GM23338 (cell line): ENCODE data around the gene ACOX1. TPM values are rescaled to one million over a fixed set of nuclear protein-coding genes. Genes with fewer than 3 reads are reported as not detected.

ENCODE experiments used
- ATAC-seq: fragments of 200-7000 bp; cut with Tn5 transposase; 3 replicates; pipeline ENCODE4 v1.9.1; 2020
- DNase-seq: peaks from one replicate; pipeline ENCODE4 v3.0.0-alpha.2; 2015; ENCODE audit warnings: low spot score
- H2AFZ ChIP-seq: fragments of 200-600 bp; sonication (generic); 2 replicates; pipeline ENCODE4 v1.8.0; 2016; ENCODE audit warnings: antibody characterized with exemption, mild to moderate bottlenecking, moderate library complexity
- H3F3A ChIP-seq: fragments of 200-600 bp; sonication (generic); replicated peaks from 2 replicates; pipeline ENCODE4 v1.8.0; 2017; ENCODE audit warnings: antibody characterized with exemption, mixed run types, low read depth
- H3K27ac ChIP-seq: fragments of 200-600 bp; sonication (generic); 2 replicates; pipeline ENCODE4 v1.6.1; 2016; ENCODE audit warnings: low read depth
- H3K27me3 ChIP-seq: fragments of 200-600 bp; sonication (generic); 2 replicates; pipeline ENCODE4 v1.8.0; 2016; ENCODE audit warnings: mild to moderate bottlenecking, mixed run types, moderate library complexity; ENCODE audit not compliant: insufficient read depth
- H3K36me3 ChIP-seq: fragments of 200-600 bp; sonication (generic); 2 replicates; pipeline ENCODE4 v1.8.0; 2016; ENCODE audit warnings: mild to moderate bottlenecking; ENCODE audit not compliant: insufficient read depth
- H3K4me1 ChIP-seq: fragments of 200-600 bp; sonication (generic); 2 replicates; pipeline ENCODE4 v1.8.0; 2016; ENCODE audit warnings: mild to moderate bottlenecking, moderate library complexity; ENCODE audit not compliant: insufficient read depth
- H3K4me2 ChIP-seq: fragments of 200-600 bp; sonication (generic); 2 replicates; pipeline ENCODE4 v1.7.1; 2017; ENCODE audit warnings: mixed run types
- H3K4me3 ChIP-seq: fragments of 200-600 bp; sonication (generic); 2 replicates; pipeline ENCODE4 v1.6.1; 2016; ENCODE audit warnings: mixed run types
- H3K79me2 ChIP-seq: fragments of 200-600 bp; sonication (generic); replicated peaks from 2 replicates; pipeline ENCODE4 v1.8.0; 2017; ENCODE audit warnings: mild to moderate bottlenecking; ENCODE audit not compliant: insufficient read depth
- H3K9me2 ChIP-seq: fragments of 200-600 bp; sonication (generic); 2 replicates; pipeline ENCODE4 v1.8.0; 2017; ENCODE audit not compliant: insufficient read depth
- H4K20me1 ChIP-seq: fragments of 200-600 bp; sonication (generic); replicated peaks from 2 replicates; pipeline ENCODE4 v1.8.0; 2017; ENCODE audit warnings: mild to moderate bottlenecking; ENCODE audit not compliant: insufficient read depth
- H3K27ac Mint-ChIP-seq: 2 replicates; pipeline ENCODE4 v1.8.0; 2020; ENCODE audit warnings: inconsistent platforms, mild to moderate bottlenecking, moderate library complexity, mixed read lengths
- H3K27me3 Mint-ChIP-seq: 3 replicates; pipeline ENCODE4 v1.8.0; 2022; ENCODE audit warnings: low read depth, mild to moderate bottlenecking, moderate library complexity, mixed read lengths, inconsistent platforms; ENCODE audit not compliant: insufficient read depth, poor library complexity
- H3K36me3 Mint-ChIP-seq: 3 replicates; pipeline ENCODE4 v1.8.0; 2021; ENCODE audit warnings: low read depth, mild to moderate bottlenecking, inconsistent platforms, moderate library complexity, mixed read lengths
- H3K4me1 Mint-ChIP-seq: 3 replicates; pipeline ENCODE4 v1.8.0; 2020; ENCODE audit warnings: mild to moderate bottlenecking, inconsistent platforms, mixed read lengths
- H3K4me3 Mint-ChIP-seq: 3 replicates; pipeline ENCODE4 v1.8.0; 2021; ENCODE audit warnings: moderate library complexity, mild to moderate bottlenecking, inconsistent platforms, mixed read lengths
- H3K9me3 Mint-ChIP-seq: 3 replicates; pipeline ENCODE4 v1.8.0; 2020; ENCODE audit warnings: moderate library complexity, mild to moderate bottlenecking, inconsistent platforms, mixed read lengths
- CREB1 ChIP-seq: fragments of 250-450 bp; sonication (Bioruptor Pico); IDR thresholded peaks from 2 replicates; pipeline ENCODE4 v1.5.0; 2020; ENCODE audit warnings: low read depth, mild to moderate bottlenecking, moderate library complexity
- CTCF ChIP-seq, 2 experiments: fragments of 200-600 bp in 1 of 2; sonication (generic) in 1 of 2; conservative IDR thresholded peaks; 2 replicates each; pipeline versions ENCODE4 v1.5.1 to v1.6.1; 2016 to 2017; ENCODE audit warnings: antibody characterized with exemption in 2 of 2, low read depth in 2 of 2, mild to moderate bottlenecking in 2 of 2, moderate library complexity in 1 of 2
- ETS1 ChIP-seq: IDR thresholded peaks from 2 replicates; pipeline ENCODE4 v1.6.1; 2016; ENCODE audit warnings: antibody characterized with exemption
- EZH2 ChIP-seq: fragments of 200-600 bp; sonication (generic); IDR thresholded peaks from one replicate; pipeline ENCODE4 v1.8.0; 2017; ENCODE audit warnings: antibody characterized with exemption, mild to moderate bottlenecking, low read depth; ENCODE audit not compliant: unreplicated experiment
- JUNB ChIP-seq: IDR thresholded peaks from one replicate; pipeline ENCODE4 v1.6.1; 2016; ENCODE audit warnings: antibody characterized with exemption; ENCODE audit not compliant: unreplicated experiment
- POLR2AphosphoS5 ChIP-seq: IDR thresholded peaks from 2 replicates; pipeline ENCODE4 v1.6.1; 2016; ENCODE audit warnings: antibody characterized with exemption, low read depth
- STAT1 ChIP-seq: IDR thresholded peaks from one replicate; pipeline ENCODE4 v1.6.1; 2016; ENCODE audit warnings: antibody characterized with exemption; ENCODE audit not compliant: unreplicated experiment
- ZNF331 ChIP-seq: fragments of 250-450 bp; sonication (Bioruptor Pico); IDR thresholded peaks from 2 replicates; pipeline ENCODE4 v1.5.0; 2020; ENCODE audit warnings: low read depth, mild to moderate bottlenecking, moderate library complexity
- polyA plus RNA-seq: library from polyadenylated mRNA; unstranded; fragments of >200 nt; fragmentation: Nextera tagmentation; extraction: Ambion mirVana; gene quantifications from 2 replicates; pipeline ENCODE4 v1.2.1, GENCODE V29; 2016
- total RNA-seq: library from RNA; depleted of rRNA; stranded (reverse); fragments of >200 nt; shearing (Covaris generic); gene quantifications from 2 replicates; pipeline ENCODE4 v1.2.3, GENCODE V29; 2014

The ACOX1 gene
- total and polyA plus RNA-seq, 2 experiments from 2014 or later: 12.8 to 32.9 TPM

GRCh38 chr17:75941442-75941819, 37.5 kb downstream of the ACOX1 start (continued):
- no peak for TF ChIP-seq POLR2AphosphoS5
- TF ChIP-seq EZH2: no peak
- no peak for TF ChIP-seq CREB1 (CRISPR knock-in tag)
- no peak for TF ChIP-seq CTCF (conservative IDR thresholded peaks at IDR 0.05; ENCODE audit: low read depth in 2 of 2)
- TF ChIP-seq ZNF331 (CRISPR knock-in tag): no peak
- TF ChIP-seq STAT1: no peak
- TF ChIP-seq JUNB: no peak

GRCh38 chr17:75940727-75941441, 38.1 kb downstream of the ACOX1 start, which contains the start of gene FBF1:
Gene FBF1 (minus strand): TSS chr17:75941042. CDS start chr17:75938149, 2,893 bp downstream.
- Mint-ChIP-seq H3K36me3 (no peaks in the 10 kb centered on the region; the same call in 1 of the 3 replicates), H3K4me3 (peak within 1 kb of the TSS; percentile 89), H3K4me1 (peaks cover 6% of the 10 kb centered on the region), H3K27me3 (peaks cover 8% of the 10 kb centered on the region), H3K9me3 (no peaks in the 10 kb centered on the region), H3K27ac (peak within 1 kb of the TSS; percentile 88)
- H3K9me2 ChIP-seq: no peaks in the 10 kb centered on the region
- TF ChIP-seq POLR2AphosphoS5 (peak; percentile 99), CREB1 (CRISPR knock-in tag) (0 out of 2 replicates have a peak, but pooled peaks have one; percentile 15), ZNF331 (CRISPR knock-in tag) (no peak), ETS1 (peak; percentile 82), CTCF (conservative IDR thresholded peaks at IDR 0.05; ENCODE audit: low read depth in 2 of 2) (0 out of 4 replicates have a peak, but pooled peaks of 1 of the 2 experiments have one; percentile 15), EZH2 (no peak)
- H3F3A ChIP-seq: peaks cover 12% of the 10 kb centered on the region
- H3K4me2 ChIP-seq: peak within 1 kb of the TSS; percentile 81
- peak within 1 kb of the TSS; percentile 68; the same call in 1 of the 2 replicates for H3K27ac ChIP-seq
- no peaks in the 10 kb centered on the region for H3K79me2 ChIP-seq
- no peaks in the 10 kb centered on the region for H4K20me1 ChIP-seq
- H2AFZ ChIP-seq: peak within 1 kb of the TSS; percentile 97
- H3K4me1 ChIP-seq: peaks cover 8% of the 10 kb centered on the region; the same call in 1 of the 2 replicates
- DNase-seq (peak; percentile 97), ATAC-seq (peak; percentile 99)
- no peaks in the 10 kb centered on the region for H3K36me3 ChIP-seq
- H3K4me3 ChIP-seq: peak within 1 kb of the TSS; percentile 79
- H3K27me3 ChIP-seq: no peaks in the 10 kb centered on the region
